Hippocampal formation (tissue), 2 donors: ENCODE measurements around the gene RPRD1B.

Source experiments
- DNase-seq, 2 donors: peaks; one replicate each; lab custom pipeline; 2025; lab: John Stamatoyannopoulos, UW

The RPRD1B gene

GRCh38 chr20:38136421-38137245, 103.1 kb downstream of the RPRD1B start:
- no peak for DNase-seq

- DNase-seq = no peak
These were observed 104.0 kb downstream of the RPRD1B start for GRCh38 chr20:38137441-38138037.

GRCh38 chr20:38138086-38138778, 104.7 kb downstream of the RPRD1B start:
- no peak for DNase-seq

GRCh38 chr20:38139156-38139912, 105.8 kb downstream of the RPRD1B start:
- DNase-seq = no peak

GRCh38 chr20:38139977-38140753, 106.6 kb downstream of the RPRD1B start:
- DNase-seq = no peak

- no peak for DNase-seq
These were observed 107.8 kb downstream of the RPRD1B start for GRCh38 chr20:38141204-38141888.
